GM21447 (cell line): ENCODE measurements around the gene RNPEPL1.

ENCODE experiments used
- ATAC-seq: cut with Tn5 transposase; IDR thresholded peaks from one replicate; pipeline ENCODE4 v1.9.1; 2021; ENCODE audit not compliant: unreplicated experiment

The RNPEPL1 gene

GRCh38 chr2:240576036-240576435 is 7.8 kb downstream of the RNPEPL1 start:
- no peak for ATAC-seq

DNA sequence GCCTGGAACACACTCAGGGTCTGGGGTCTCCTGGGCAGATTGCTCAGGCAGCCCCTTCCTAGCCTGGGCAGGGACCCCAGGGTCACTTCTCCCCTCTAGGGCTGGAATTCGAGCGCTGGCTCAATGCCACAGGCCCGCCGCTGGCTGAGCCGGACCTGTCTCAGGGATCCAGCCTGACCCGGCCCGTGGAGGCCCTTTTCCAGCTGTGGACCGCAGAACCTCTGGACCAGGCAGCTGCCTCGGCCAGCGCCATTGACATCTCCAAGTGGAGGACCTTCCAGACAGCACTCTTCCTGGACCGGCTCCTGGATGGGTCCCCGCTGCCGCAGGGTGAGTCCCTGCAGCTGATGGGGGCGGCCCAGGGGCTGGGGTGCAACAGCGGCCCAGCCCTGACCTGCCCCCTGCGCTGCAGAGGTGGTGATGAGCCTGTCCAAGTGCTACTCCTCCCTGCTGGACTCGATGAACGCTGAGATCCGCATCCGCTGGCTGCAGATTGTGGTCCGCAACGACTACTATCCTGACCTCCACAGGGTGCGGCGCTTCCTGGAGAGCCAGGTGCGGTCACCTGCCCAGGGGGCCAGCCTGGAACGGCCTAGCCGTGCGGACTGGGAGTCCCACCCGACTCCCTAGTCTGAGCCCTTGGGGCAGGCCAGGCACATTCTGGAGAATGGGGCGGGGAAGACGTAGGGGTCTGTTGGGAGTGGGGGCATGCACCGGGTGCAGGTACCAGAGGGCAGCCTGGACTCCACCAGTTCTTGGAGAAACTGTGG is 8.3 kb downstream of the RNPEPL1 start:
- ATAC-seq: no peak

GRCh38 chr2:240577281-240578109 is 9.2 kb downstream of the RNPEPL1 start:
- ATAC-seq: no peak

DNA sequence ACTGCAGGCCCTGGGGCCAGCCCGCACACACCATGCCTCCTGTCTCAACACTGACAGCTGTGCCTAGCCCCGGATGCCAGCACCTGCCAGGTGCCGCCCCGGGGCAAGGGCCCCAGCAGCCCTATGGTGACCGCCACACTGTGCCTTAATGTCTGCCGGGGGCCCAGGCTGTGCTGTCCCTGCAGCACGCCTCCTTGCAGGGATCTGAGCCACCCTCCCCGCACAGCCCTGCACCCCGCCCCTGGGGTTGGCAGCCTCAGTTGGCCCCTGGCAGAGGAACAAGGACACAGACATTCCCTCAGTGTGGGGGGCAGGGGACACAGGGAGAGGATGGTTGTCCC is 9.8 kb downstream of the RNPEPL1 start:
- no peak for ATAC-seq

GRCh38 chr2:240578488-240578887 is 10.2 kb downstream of the RNPEPL1 start:
- no peak for ATAC-seq

DNA sequence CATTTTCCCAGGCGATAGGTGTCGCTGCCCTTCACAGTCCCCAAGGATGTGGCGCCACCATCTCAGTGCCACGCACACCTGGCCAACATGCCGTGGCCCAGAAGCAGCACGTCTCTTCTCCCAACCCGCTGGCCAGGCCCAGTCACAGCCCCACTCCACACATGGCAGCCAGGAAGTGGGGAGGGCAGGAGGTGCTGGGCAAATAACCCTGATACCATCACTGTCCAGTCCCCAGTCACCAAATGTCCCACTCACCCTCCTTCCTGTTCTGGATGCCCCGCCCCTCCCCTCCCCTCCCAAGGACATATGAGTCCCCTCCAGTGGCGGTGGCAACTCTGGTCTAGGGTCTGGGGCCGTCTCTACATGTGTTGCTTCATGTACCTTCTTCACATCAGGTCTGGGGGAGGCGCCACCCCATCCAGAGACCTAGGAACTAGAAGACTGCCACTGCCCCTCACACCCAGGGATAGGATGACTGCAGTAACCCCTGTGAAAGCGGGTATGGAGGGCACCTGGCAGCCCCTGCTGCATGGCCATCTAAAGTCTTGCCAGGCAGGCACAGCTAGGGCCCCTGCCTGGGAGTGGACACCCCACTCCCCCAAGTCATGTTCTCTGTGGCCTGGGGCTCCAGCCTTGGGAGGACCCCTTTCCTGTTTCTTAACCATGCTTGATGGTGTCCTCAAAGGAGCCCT is 10.9 kb downstream of the RNPEPL1 start:
- no peak for ATAC-seq

- no peak for ATAC-seq
Observed at GRCh38 chr2:240579771-240580614, 11.7 kb downstream of the RNPEPL1 start.

DNA sequence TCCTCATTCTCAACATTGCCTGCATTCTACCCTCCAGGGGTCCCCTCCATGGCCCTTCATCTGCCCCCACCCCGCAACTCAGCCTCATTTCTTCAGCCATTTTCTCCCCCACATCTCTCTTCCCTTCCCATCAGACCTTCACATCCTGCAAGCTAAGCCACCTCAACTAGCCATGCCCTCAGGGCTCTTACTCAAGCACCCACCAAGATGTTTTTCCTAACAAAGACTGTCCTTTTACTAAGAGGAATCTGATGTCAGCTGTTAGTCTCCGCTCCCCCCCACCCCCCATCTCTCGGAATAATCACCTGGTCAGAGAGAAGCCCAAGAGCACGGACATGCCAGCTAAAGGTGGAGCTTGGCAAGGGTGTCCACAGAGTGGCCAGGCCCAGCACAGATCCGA is 13.5 kb downstream of the RNPEPL1 start:
- no peak for ATAC-seq

DNA sequence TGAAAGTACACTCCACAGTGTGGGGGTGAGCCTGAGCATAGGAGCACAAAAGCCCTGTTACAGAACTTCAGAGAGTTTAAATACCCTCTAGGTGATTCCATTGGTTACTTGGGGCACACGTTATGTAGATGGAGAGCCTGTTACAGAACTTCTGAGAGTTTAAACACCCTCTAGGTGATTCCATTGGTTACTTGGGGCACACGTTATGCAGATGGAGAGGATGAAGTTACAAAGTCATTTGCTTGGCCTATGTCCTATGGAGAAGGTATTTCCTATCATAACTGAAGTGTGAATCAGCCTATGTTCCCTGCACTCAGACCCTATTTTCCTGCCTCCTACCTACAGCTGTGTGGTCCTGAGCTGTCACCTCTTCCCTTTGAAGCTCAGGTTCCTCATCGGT is 14.5 kb downstream of the RNPEPL1 start:
- ATAC-seq: no peak

GRCh38 chr2:240583774-240584173 is 15.5 kb downstream of the RNPEPL1 start:
- ATAC-seq: no peak

DNA sequence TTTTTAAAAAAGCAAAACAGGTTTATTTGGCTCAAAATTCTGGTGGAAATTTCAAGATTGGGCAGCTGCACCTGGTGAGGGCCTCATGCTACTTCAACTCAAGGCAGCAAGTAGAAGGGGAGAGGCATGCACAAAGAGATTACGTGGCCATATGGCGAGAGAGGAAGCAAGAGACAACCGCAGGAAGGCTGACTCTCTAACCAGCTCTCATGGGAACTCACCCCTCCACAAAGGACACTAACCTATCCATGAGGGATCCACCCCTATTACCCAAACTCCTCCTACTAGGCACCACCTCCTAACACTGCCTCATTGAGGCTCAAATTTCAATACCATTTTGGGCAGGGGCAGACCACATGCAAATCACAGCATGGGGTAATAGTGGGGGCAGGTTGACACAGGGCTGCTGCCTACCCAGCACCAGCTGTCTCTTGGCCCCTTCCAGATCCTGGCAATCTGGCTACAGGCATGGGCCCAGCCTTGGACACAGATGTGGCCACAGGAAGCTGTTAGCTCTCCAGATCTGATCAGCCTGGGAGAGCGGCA is 16.3 kb downstream of the RNPEPL1 start:
- ATAC-seq: peak; percentile 61

DNA sequence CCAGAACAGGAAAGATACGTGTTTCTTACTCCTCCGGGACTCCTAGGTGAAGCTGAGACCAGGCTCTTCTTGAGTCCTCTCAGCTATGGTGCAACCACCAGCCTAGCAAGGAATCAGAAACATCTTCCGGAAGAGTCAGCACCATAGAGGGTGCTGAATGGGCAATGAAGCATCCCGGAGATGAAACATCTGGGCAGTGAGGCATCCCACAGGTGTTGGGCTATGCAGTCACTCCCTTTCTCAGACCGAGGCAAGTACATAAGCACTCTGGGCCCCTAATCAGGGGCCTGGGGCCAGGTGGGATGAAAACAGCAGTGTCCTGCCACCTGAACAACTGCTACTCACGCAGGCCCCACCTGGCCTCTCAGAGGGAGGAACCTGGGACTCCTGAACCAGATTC is 16.8 kb downstream of the RNPEPL1 start:
- ATAC-seq: peak; percentile 33

- no peak for ATAC-seq
Observed at GRCh38 chr2:240585681-240586197, 17.5 kb downstream of the RNPEPL1 start.

- peak; percentile 52 for ATAC-seq
Observed at GRCh38 chr2:240586198-240586918, 18.1 kb downstream of the RNPEPL1 start, which contains the start of gene CAPN10. Gene CAPN10, plus strand, starts transcription at chr2:240586734. Its CDS starts 178 bp downstream, at chr2:240586912.

- no peak for ATAC-seq
Observed at GRCh38 chr2:240586919-240587800, 18.9 kb downstream of the RNPEPL1 start.

GRCh38 chr2:240588006-240588655 is 19.8 kb downstream of the RNPEPL1 start:
- ATAC-seq: no peak

- ATAC-seq: no peak
Observed at GRCh38 chr2:240588669-240589068, 20.4 kb downstream of the RNPEPL1 start.

DNA sequence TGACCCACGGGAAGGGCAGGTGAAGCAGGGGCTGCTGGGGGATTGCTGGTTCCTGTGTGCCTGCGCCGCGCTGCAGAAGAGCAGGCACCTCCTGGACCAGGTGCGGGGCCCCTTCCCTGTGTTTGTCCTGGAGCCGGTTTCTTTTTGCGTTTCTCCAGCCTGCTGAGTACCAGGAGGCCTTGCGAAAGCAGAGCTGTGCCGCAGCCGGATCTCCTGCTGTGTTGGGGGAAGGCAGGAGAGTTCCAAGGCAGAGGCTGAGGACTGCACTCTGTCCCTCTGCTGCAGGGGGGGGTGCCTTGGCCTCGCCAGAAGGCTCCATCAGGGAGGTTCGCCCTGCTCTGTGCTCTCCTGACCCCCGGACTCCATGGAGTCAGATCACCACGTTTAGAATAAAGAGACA is 21.1 kb downstream of the RNPEPL1 start:
- ATAC-seq: no peak
